Vagina (tissue), 2 donors: ENCODE results near the gene VBP1.

Source experiments
- CTCF ChIP-seq, 3 experiments: fragments of 450-650 bp in 2 of 3; fragments of 200-600 bp in 1 of 3; sonication (generic) in 1 of 3; IDR thresholded peaks; one replicate each; pipeline ENCODE4 v1.5.1; 2017 to 2019; ENCODE audit warnings: antibody characterized with exemption in 3 of 3, mild to moderate bottlenecking in 2 of 3, moderate library complexity in 2 of 3
- POLR2A ChIP-seq, 2 donors: fragments of 450-650 bp; IDR thresholded peaks; one replicate each; pipeline ENCODE4 v1.6.1; 2017; ENCODE audit warnings: antibody characterized with exemption in 2 of 2, mild to moderate bottlenecking in 2 of 2, moderate library complexity in 2 of 2
- POLR2AphosphoS5 ChIP-seq, 2 donors: sonication (generic); formaldehyde crosslinking; IDR thresholded peaks; one replicate each; pipeline ENCODE4 v1.9.0; 2017; ENCODE audit warnings: antibody characterized with exemption in 2 of 2, mild to moderate bottlenecking in 2 of 2, low read depth in 1 of 2; ENCODE audit not compliant: insufficient read depth in 1 of 2

- TF ChIP-seq CTCF (IDR thresholded peaks at IDR 0.05) = no peak
- no peak for TF ChIP-seq POLR2A (IDR thresholded peaks at IDR 0.05)
- TF ChIP-seq POLR2AphosphoS5 (IDR thresholded peaks at IDR 0.05; ENCODE audit: insufficient read depth in 1 of 2, low read depth in 1 of 2) = no peak
Observed at GRCh38 chrX:155169881-155170280, 46.4 kb upstream of the VBP1 start.
